HG03558 (cell line): ENCODE results near the gene TTLL4.
"Not testable (repeated sequence)": the region's sequence is repeated elsewhere in the genome, so short reads cannot be mapped to it uniquely, and the experiment has no call there.

ENCODE experiments used
- ATAC-seq: cut with Tn5 transposase; IDR thresholded peaks from one replicate; pipeline ENCODE4 v1.9.1; 2021; ENCODE audit warnings: moderate number of reproducible peaks; ENCODE audit not compliant: unreplicated experiment; ENCODE audit errors: extremely low read depth

The TTLL4 gene

DNA sequence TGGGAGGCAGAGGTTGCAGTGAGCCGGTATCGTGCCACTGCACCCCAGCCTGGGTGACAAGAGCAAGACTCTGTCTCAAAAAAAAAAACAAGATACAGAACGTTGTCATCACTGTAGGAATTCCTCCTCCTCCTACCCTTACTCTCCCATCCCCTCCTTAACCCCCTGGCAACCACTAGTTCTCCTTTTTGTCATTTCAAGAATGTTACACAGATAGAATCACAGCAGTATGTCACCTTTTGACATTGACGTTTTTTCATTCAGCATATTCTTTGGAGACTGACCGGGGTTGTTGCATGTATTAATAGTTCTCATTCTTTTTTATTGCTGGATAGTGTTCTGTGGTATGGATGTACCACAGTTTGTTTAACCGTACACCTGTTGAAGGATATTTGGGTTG is 32.4 kb downstream of the TTLL4 start:
- ATAC-seq, result no peak

- no peak for ATAC-seq
Measured at GRCh38 chr2:218744615-218745014, 34.0 kb downstream of the TTLL4 start.

DNA sequence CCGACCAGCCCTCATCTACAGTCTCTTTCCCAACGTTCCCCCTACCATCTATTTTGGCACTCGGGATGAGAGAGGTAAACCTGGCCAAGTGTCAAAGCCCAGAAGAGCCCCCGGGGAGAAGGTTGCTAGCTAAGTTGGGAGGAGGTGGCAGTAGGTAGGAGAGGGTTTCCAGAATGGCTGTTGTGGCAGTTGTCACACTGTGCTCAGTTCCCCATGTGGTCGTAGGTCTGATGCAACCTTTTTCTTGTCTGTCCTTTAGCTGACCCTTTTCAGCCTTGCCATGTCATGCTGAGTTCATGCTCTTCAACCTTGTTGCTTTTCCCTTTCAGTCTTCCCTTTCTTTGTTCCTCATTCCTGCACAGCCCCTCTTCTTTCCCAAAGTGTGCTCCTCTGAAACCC is 34.5 kb downstream of the TTLL4 start:
- ATAC-seq, result no peak

DNA sequence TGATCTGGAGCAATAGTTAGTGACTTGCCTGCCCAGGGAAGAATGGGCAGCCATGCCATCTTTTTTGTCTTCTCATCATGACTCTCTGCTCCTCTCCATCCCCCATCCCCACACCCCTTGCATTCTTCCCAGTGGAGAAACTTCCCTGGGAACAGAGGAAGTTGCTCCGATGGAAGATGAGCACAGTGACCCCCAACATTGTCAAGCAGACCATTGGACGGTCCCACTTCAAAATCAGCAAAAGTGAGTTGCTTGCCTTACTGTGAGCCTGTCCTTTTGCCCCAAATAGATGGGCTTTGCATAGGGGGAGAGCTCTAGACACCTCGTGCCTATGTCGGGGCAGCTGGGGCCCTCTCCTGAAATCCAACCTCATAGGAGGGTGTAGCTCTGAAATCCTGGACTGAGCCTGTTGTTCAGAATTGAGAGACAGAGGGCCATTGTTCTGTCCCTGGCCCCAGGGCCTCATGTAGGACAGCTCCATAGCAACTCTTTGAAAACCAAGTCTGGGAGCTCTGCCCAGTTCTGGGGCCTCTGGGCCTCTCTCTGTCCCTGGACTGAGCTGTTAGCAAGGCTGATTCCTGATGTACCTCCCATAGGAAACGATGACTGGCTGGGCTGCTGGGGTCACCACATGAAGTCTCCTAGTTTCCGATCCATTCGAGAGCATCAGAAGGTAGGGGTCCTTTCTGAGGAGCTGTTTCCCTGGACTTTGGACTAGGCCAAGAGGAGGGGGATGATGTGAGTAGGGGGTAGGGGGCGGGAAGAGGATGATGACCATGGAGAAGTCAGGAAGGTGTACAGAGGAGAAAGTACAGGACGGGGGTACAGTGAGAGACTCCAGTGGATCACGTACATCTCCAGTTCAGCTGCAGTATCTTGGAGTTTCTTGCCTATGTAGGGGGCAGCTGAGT is 35.2 kb downstream of the TTLL4 start:
- no peak for ATAC-seq

- no peak for ATAC-seq
Measured at GRCh38 chr2:218746470-218746795, 35.8 kb downstream of the TTLL4 start.

GRCh38 chr2:218746960-218747359 is 36.3 kb downstream of the TTLL4 start:
- no peak for ATAC-seq

DNA sequence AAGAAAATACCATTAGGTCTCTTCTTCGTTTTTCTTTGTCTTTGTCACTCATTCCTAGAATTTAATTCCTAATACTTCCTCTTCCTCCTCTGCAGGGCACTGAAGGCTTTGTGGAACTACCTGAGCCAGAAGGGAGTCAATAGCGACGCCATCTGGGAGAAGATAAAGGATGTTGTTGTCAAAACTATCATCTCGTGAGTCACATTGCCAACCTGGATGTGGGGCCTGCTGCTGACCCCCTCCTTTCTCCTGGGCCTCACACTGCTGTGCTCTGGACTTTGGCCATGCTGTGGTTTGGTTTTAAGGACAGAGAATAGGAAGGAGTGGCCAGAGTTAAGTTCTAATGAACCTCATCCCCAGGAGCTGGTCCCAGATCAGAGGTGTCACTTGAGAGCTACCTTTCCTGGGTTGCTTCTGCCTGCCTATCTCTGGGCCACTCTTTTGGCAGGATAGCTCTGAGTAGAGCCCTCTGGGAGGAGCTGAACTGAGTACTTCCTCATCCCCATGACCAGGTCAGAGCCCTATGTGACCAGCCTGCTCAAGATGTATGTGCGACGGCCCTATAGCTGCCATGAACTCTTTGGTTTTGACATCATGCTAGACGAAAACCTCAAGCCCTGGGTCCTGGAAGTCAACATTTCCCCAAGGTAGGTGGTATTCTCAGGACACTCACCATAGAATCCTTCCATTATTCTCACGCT is 38.3 kb downstream of the TTLL4 start:
- ATAC-seq, result no peak

- ATAC-seq, result no peak
Measured at GRCh38 chr2:218754201-218754600, 43.6 kb downstream of the TTLL4 start.

DNA sequence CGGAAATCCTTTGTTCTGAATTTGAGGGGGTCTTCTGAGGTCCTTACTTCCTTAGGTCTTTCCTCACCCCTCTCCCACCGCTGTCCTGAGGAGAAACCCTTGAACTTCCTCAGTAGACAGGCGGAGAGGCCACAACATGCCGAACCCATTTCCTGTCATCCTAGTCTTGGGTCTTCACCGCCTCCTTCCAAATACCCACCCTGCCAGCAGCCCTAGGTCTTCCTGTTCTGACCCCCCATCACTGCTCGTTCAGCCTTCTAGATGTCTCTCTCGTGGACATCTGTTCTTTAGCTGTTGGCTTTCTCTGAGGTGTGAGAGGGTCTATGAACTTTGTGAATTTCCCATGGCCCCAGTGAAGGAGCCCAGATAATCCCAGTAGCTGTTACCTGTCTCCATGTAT is 44.1 kb downstream of the TTLL4 start:
- ATAC-seq, result no peak

GRCh38 chr2:218755198-218755566 is 44.5 kb downstream of the TTLL4 start:
- ATAC-seq, result no peak

GRCh38 chr2:218755567-218756404 is 45.2 kb downstream of the TTLL4 start:
- ATAC-seq, result no peak

- ATAC-seq, result no peak
Measured at GRCh38 chr2:218756599-218757377, 46.2 kb downstream of the TTLL4 start.

- no peak for ATAC-seq
Measured at GRCh38 chr2:218761795-218762194, 51.2 kb downstream of the TTLL4 start.

- not testable (repeated sequence) for ATAC-seq
Measured at GRCh38 chr2:218772759-218773158, 62.1 kb downstream of the TTLL4 start.

DNA sequence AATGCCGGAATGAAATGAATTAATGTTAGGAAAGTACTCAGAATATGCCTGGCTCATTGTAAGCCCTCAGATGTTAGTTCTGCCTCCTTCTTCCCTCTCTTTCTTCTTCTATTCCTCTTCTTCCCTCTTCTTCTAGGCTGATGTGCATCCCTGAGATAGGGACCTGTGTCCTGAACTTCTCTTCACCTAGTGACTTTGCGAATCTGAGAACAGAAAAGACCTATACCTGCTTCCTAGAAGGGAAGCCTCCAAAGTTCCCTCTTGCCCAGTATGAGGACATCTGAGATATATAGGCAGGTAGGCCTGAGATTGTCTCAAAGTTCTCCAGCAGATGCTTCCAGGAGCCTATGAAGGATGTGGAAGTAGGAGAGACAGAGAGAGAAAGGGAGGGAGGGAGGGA is 63.2 kb downstream of the TTLL4 start:
- no peak for ATAC-seq

DNA sequence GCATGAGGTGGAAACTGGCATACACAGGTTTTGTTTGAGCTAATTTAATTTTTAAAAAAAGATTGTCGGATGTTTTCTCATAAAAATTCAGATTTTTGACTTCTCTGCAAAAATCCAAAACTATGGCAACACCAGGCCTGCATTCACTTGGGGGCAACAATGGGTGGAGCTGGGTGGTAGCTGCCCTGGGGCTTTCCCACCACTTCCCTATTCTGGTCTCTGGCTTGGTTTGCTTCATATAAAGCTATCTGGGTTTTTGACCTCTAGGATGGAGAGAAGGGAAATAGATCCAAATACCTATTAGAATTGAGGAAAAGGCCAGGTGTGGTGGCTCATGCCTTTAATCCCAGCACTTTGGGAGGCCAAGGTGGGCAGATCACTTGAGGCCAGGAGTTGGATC is 65.9 kb downstream of the TTLL4 start:
- ATAC-seq, result no peak

DNA sequence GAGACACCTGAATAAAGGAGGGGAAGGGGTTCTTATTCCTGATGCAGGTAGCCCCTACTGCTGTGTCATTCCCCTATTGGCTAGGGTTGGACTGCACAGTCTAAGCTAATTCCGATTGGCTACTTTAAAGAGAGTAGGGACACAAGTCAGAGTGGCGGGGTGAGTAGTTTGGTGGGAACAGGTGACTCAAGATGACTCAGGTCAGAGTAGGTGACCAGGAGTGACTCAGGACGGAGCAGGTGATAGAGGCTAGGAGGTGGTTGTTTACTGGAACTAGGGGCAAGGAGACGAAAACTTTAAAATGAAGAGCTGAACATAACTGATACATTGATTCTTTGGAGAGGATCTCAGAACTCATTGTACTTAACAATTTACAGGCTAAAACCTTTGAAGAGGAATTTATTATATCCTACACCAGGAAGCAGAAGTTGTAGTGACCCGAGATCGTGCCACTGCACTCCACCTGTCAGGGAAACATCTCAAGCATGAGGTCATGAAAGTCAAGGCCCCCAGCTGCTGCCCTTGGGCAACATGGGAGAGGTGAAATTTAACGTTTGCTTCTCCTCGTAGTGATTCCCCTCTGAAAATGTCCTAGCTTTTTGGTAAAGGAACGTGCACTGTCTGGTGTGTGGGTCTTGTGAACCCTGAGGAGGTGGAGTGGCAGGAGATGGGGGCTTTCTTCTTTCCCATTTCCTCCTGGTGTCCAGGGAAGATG is 66.8 kb downstream of the TTLL4 start:
- no peak for ATAC-seq

DNA sequence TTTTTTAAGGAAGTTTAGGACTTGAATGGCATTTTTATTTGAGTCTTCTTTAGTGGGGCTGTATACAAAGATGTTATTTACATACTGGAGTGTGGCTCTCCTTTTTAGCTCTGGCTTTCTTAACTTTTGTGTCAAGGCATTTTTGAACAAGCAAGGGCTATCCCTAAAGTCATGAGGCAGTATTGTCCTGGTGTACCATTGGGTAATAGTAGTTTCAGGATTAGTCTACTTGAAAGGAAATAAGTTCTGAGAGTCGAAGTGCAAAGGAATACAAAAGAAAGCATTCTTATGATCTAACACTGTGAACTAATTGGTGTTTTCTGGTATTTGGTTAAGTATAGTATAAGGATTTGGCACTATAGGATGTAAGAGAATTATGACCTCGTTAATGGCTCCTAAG is 69.4 kb downstream of the TTLL4 start:
- no peak for ATAC-seq

- ATAC-seq, result no peak
Measured at GRCh38 chr2:218780851-218781690, 70.4 kb downstream of the TTLL4 start.
